GM19351 (cell line): Measurements from ENCODE around the gene MYO1B.
A peak's percentile ranks its signal among the peaks of the same experiment; 100 is the strongest.

ENCODE experiments used
- ATAC-seq: cut with Tn5 transposase; IDR thresholded peaks from one replicate; pipeline ENCODE4 v1.9.1; 2021; ENCODE audit warnings: mild to moderate bottlenecking, moderate library complexity; ENCODE audit not compliant: unreplicated experiment

MYO1B gene

DNA sequence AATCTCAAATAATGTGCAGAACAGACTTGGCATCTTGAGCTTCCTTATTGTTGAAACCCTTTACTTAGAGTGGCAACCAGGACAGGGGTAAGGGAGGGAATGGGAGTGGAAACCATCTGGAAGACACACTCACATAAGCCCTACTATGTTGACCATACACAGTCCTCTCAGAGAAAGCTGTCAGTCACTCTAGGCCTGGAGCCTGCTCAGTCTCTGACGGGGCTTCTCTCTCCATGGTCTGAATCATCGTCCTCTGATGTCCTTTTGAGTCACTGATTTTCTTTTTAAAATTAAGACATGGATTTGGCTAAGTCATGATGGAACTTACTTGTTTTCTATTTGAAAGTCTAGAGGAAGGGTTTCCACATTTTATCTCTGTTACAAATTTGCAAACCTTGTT is 74.0 kb downstream of the MYO1B start:
- ATAC-seq = no peak

DNA sequence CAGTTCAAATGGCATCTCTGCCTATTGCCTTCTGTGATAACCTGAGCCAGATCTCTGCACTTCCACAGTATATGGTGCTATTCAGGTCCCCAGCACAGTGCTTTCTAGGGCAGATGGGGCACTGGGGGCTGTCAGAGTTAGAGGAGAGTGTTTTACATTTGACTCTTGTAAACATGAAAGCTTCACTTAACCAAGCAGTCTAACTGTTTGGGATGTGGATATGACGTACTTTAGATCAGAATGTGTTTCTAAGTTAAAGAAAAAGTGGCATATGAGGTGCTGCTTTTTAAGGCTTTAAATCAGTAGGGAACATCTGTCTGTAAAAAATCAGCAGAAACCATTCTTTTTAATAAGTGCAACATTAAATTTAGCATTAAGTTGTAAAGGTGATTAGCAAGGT is 75.7 kb downstream of the MYO1B start:
- ATAC-seq = no peak

DNA sequence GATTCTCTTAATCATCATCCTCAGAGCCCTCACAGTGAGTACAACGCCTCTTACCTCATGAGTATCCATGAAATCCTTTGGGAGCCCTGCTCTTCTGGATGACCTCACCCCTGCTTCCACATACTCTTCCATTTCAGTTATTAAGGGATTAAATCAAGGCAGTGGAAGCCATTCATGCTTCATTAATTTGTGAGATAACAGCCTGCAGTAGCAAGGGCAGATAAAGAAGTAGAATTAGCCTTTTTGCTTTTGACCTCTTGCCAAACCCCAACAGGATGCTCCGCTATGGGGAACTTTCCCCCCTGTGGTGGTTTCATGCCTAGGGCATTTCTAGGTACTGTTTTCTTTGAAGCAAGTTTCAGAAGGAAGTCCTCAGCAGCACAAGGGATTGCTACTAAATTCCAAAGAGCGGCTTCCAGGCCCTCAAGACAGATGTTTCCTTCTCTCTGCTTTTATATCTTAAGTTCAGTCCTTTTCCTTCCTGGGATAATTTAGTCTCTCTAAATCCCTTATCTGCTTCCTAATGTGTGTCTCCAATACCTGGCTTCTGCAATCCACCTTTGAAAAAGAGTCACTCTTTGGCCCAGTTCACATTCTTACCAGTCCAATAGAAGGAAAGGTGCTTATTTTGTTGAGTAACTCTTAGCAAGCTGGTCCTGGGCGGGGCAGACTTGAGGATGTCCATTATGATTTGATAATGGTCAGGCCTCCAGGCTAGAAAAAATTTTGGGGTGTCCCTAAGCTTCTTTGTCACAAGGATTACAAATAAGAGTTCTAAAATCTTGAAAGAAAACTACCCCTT is 76.9 kb downstream of the MYO1B start:
- ATAC-seq = peak; percentile 78

DNA sequence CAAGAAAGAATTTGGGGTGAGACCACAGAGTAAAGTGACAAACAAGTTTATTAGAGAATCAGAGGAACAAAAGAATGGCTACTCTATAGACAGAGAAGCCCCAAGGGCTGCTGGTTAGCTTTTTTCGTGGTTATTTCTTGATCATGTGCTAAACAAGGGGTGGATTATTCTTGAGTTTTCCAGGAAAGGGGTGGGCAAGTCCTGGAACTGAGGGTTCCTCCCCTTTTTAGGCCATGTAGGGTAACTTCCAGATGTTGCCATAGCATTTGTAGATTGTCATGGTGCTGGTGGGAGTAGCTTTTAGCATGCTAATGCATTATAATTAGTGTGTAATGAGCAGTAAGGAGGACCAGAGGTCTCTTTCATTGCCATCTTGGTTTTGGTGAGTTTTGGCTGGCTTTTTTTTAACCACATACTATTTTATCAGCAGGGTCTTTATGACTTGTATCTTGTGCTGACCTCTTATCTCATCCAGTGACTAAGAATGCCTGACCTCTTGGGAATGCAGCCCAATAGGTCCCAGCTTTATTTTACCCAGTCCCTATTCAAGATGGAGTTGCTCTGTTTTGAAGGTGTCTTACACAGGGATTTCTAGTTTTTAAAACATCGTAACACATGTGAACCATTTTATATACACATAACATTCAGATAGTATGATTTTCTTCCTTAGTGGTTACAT is 77.8 kb downstream of the MYO1B start:
- ATAC-seq = no peak

DNA sequence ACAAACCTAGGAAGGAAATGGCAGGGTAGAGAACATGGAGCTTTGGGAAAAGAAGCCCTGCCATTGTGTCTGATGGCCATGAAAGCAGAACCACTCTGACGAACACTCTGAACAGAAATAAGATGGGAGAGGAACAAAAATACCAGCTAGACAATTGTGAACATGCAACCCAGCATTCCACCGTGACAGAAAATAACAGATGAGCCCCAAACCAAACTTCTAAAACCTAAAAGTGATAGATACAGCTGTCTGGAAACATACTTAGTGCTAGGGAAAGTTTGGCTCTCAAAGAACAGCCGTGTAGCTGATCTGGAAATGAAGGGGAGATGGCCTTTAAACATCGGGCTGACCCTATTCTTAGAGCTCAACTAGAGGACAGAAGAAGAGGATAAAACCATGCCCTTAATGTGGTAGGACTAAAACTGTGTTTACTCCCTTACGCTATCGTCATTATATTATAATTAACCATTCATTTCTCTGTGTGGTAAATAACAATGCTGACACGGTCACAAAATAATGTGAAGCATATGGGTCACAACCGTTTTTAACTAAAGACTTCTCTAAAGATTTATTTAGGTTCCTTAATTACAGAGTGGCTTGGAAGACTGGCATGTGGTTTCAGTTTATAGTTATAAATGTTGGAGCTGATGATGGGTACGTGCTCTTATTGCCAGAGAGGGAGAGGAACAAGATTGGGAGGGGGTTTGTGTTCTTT is 80.6 kb downstream of the MYO1B start:
- ATAC-seq = no peak

DNA sequence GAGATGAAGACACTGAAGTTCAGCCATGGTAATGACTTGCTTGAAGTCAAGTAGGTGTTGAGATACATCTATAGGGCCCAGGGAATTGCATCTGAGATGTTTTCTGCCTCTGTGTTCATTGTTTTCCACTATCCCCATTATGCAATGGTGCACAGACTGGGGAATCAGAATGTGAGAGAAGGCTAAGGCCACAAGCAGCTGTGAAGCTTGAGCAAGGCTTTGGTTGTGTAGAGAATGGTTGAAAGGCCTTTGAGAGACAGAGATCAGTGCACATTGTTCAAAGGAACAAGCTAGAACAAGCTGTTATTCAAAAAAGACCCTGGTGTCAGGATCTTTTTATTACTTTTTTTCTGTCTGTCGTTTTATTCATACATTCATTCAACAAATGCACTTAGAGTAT is 82.3 kb downstream of the MYO1B start:
- no peak for ATAC-seq

DNA sequence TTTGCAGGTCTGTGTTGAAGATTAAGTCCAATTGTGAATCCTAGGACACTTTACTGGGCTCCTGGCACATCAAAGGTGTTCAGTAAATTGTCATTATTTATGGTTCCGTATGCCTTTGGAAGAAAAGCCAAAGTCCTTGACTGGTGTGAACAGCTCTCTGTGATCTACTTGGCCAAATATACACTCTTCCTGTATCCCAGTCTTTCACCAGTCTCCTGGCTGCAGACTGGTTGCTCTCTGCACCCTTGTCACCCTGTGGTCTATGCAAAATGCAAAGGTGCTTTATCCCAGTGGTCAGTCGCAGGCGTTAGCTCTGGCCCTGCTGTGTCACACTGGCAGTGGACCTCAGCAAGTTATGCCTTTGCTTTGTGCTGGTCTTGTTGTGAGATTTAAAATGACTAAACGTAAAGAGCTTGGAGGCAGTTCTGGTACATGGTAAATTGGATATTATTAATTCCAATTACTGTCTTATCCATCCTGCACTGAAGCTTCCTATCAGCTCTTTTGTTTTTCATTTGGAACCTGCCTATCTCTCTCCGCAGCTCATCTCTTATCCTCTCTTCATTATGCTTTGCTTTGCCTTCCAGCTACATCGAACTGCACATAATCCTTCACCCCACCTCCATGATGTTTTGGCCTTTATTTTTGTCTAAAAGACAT is 83.1 kb downstream of the MYO1B start:
- ATAC-seq = no peak

DNA sequence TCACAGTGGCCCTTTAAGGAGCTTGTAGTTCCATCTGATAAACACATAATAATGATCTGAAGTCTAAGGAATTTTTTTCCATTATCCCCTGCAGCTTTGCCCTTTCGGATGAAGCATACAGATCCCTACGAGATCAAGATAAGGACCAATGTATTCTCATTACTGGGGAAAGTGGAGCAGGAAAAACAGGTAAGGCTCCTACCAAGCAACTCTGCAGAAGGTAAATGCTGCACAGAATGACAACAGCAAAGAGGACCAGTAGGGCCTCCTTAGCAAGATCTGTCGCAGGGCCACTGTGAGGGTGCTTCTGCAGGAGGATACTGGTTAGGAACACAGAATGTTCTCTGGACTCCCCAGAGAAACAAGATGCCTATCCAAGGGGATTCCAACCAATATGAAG is 84.6 kb downstream of the MYO1B start:
- no peak for ATAC-seq

DNA sequence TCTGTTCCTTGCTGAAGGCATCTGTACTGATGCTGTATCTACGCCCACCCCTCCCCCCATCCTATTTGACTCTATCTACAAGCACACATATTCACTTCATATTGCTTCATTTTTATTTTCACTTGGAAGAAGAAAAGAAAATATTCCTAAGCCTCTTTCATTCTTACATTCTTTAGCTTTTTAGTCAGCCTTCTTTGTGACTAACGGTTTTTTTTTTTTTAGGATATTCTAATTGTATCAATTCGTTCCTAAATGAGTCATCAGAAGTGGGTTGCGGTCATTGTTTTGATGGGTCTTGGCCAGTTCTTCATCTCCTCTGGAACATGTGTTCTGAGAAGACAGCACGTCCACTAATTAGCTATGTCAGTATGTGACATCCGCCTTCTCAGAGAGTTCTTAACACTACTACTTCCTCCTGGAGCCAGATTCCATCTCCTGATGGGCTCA is 88.7 kb downstream of the MYO1B start:
- peak; percentile 89 for ATAC-seq

DNA sequence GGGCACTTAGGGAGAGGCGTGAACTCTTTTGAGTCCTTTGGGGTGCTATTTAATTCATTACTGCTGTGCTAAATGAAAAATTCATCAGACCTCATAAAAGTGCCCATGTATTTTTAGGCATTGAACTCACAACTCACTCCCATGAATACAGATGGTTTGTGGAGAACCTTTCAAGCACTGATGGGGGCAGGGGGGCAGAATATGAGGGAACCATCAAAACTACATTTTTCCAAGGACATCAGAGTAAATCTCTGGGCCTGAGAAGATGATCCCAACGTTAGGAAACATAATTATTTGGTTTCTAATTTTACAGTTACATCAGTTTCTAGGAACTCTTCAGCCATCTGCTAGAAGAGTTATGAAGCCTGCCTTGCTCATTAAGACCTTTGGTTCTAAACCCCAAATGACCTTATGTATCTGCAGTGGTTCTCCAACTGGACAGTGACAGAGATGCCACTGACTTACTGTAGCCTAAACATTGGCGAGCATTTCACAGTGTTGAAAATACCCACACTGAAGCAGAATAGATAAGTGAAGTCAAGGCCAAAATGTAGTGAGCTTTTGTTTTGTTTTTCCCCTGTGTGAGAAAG is 90.8 kb downstream of the MYO1B start:
- ATAC-seq = no peak

DNA sequence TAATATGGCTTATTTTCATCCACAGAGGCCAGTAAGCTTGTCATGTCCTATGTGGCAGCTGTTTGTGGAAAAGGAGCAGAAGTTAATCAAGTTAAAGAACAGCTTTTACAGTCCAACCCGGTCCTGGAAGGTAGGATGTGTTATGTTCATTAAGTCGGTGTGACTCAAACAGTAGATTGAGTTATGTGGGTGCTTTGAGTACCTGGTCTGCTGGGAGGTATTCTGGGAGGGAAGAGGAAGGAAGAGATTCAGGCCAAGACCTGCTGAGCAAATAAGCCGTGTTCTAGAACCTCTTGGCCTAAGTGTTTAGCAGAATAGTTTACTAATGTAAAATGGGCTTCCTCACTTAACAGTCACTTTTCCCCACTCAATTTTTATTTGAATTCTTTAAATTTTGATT is 96.2 kb downstream of the MYO1B start:
- no peak for ATAC-seq

DNA sequence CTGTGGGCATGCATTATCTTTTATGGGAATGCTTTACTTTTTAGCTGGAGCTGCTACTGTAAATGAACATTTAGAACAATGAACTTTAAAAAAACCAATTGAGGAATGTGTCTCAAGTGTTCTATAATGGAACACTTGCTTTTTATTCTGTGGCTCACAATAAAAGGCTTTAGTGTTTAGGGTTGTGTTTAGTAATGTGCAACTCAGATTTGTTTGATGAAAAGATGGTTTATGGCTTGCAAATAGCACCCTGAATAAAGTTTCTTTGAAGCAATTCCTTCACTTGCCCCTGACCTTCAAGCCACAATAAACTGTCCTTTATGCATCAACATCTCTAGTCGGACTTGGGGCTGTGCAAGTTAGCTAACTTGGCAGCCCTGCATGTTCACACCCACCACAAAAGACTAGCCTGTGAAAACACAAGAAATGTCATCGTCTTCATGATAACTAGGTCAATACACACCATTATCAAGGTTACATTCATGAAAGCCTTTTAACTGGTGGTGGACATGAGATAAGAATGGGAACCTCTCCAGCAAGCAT is 98.7 kb downstream of the MYO1B start:
- ATAC-seq = no peak

DNA sequence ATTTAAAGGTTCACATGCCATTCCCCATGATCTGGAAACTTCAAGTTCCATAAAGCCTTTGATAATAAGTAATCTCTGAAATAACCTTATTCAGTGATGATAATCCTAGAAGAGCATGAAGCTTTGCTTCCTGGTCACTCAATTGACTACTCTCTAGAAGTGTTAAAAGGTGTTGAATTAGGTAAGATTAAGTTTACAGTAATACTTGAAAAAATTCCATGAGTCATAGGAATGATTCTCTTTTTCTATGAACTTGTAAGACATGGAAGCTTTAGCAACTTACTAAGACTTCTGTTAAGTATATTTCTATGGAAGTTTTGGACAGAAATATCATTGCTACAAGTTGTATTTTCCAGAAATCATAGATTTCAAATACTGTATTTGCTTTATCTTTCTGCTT is 100.6 kb downstream of the MYO1B start:
- no peak for ATAC-seq

DNA sequence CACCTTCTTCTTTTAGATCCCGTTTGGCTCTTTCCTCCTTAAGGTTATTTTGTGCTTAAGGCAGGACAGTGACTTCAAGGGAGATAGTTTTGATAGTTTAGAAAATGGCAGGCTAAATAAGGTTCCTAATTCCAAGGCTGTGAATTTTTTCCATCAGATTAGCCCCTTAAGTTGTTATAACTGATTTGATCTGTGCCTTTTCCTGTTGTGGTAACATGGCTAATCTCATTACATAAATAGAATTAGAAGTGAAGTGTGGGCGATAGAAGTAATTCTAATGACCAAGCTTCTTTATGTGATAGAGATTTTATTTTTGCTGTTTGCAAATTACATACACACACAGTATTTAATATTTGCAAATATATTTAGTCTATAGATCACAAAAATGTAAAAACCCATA is 102.0 kb downstream of the MYO1B start:
- no peak for ATAC-seq

DNA sequence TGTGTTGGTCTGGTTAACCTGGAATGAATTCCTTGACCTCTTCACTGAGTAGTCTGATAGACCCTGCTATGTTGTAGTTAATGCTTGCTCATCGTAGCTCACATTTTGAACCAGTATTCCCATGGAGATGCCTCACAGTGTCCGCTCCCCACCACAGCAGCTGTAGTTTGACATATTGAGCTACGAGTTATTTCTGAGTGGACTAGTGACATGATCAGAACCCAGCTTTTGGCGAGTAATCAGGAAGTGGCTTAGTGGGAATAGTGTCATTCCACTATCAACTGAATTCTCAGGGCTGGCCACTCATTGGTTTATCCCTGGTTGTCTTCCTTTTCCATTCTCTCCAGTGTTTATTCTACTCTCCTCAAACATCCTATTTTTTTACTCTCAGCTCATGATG is 102.7 kb downstream of the MYO1B start:
- no peak for ATAC-seq

DNA sequence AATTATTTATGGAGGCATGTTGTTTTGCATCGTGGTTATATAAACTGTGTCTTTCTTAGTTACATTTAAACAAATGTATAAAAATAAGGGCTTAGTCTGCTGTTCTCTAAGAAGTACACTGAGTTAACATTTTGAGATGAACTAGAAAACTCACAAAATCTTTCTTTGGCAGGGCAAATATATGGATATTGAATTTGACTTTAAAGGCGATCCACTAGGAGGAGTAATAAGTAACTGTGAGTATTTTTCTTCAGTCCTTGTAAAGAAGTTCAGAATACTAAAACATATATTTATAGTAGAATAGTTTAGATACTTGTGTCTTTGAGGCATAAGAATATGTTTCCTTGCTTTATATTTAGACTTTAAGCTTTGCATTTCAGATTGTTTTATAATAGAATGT is 104.8 kb downstream of the MYO1B start:
- no peak for ATAC-seq

DNA sequence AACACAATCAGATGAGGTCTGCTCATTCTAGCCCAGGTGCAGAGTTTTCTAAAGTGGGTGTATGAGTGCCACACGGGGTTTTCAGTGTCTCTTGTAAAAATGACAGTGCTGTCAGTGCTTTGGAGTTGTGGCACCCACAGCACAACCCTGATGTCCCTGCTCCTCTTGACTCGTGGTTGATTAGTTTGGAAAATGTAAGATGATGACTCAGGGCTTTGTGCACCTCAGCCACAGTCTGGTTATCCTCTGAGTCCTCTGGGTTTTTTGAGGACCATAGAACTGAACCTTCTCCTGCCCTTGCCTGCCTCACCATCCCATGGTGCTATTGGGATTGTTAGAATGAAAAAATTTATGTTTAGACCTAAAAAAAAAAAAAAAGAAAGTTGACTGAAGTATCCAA is 105.6 kb downstream of the MYO1B start:
- ATAC-seq = no peak

DNA sequence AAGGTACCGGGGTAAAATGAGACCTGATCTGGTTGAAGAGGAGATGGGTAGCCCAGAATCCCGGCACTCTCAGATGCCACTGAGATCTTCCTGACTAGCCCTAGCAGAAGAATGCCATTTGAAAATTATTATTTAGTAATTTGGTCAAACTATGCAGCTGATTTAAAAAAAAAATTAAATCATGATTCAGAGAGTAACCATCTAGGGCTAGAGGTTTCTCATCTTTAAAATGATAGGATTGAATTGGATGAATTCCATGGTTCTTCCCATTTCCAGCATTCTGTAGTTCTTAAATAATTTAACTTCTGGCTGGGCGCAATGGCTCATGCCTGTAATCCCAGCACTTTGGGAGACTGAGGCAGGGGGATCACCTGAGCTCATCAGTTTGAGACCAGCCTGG is 106.1 kb downstream of the MYO1B start:
- no peak for ATAC-seq

DNA sequence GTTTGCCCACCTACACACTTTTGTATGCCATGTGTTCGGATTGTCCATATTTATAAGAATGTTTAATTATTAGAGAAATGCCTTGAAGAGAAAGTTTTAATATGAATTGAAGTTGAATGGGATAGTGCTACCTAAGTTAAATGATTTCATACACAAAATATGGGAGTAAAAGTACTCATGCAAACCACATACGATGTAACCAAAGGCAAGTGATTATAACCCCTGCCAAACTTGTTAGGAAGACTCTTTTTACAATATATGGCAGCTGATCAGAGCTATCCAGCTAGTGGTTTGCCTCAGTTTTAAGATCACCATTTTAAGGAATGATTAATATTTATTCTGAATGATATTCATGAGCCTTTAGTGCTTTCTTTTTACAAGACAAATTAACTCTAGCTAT is 106.7 kb downstream of the MYO1B start:
- ATAC-seq = no peak

DNA sequence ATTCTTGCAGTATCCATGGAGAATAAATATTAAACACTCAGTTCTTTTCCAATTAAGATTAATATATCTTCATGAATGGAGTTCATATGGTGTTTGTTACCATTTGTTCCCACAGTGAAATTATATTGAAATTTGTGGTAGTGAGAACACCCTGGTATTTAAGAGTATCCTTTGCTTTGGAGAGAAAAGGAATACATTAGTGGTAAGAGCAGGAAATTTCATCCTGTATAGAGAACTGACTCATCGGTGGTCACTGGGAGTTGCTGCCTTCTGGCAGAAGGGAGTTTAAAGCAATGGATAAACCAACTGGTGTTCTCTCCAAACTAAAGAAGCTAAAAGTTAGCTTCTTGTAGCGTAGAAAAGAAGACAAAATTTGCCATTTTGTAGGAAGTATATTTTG is 107.3 kb downstream of the MYO1B start:
- ATAC-seq = no peak
